ENCODE results near the gene ST6GALNAC6. TPM values are rescaled to one million over a fixed set of nuclear protein-coding genes. Genes with fewer than 3 reads are reported as not detected.

ST6GALNAC6 gene
- total and polyA plus RNA-seq, 10 of the 15 experiments (the other 5 are each of a cell fraction or from before 2014, with no cell fraction given) = 0.40 to 27.0 (median 16.8) TPM

GRCh38 chr9:127856729-127857116, 42.7 kb downstream of the ST6GALNAC6 start (continued):
- TF ChIP-seq ATF2 (IDR thresholded peaks at IDR 0.05; ENCODE audit: low read length) (no peak), MTA3 (IDR thresholded peaks at IDR 0.05; ENCODE audit: borderline replicate concordance, low read length) (no peak), BRCA1 (IDR thresholded peaks at IDR 0.05; ENCODE audit: low read depth, low read length) (no peak)

- in situ Hi-C loops (cut with MboI) (no loop called here), intact Hi-C loops (cut with micrococcal nuclease; ENCODE audit: unreplicated experiment) (no loop called here)
- FAIRE-seq = no peak
- ChIA-PET SMC1A (ENCODE audit: uncharacterized antibody, unreplicated experiment) (interaction anchor here (1.7 to 1.9 kb wide), 2 partner anchors 9 to 121 kb away, joined by 4 to 5 read pairs; partner anchors contain the start of gene TOR2A), POLR2A (no interaction called here), CTCF (interaction anchor here (1.1 to 3.7 kb wide), 2 partner anchors 8 to 121 kb away, joined by 3 to 12 read pairs; partner anchors contain the start of gene TOR2A), RAD21 (ENCODE audit: unreplicated experiment) (no interaction called here)
- Histone ChIP-seq H3K79me2 (ENCODE audit: control insufficient read depth, insufficient read depth, low read length) (peaks cover 8% of the 10 kb centered on the region), H3K27ac (ENCODE audit: control insufficient read depth, insufficient read depth) (no peak overlapping the region), H3K9me3 (replicated peaks; ENCODE audit: control insufficient read depth, insufficient read depth, low read length) (no peaks in the 10 kb centered on the region), H2AFZ (ENCODE audit: control insufficient read depth, low read depth, low read length) (no peak overlapping the region), H4K20me1 (ENCODE audit: control insufficient read depth, insufficient read depth) (no peaks in the 10 kb centered on the region), H3K36me3 (ENCODE audit: control insufficient read depth in 2 of 2, insufficient read depth in 2 of 2, low read length in 1 of 2) (no peaks in the 10 kb centered on the region), H3K4me2 (ENCODE audit: control insufficient read depth, insufficient read depth) (no peak overlapping the region), H3K9ac (ENCODE audit: control insufficient read depth, insufficient read depth, low read length) (no peak overlapping the region), H3K27me3 (replicated peaks in 1 of 2; ENCODE audit: control insufficient read depth in 2 of 2, insufficient read depth in 2 of 2, low read length in 1 of 2) (no peaks in the 10 kb centered on the region), H3K4me3 (no peak overlapping the region), H3K4me1 (ENCODE audit: control insufficient read depth, insufficient read depth, low read length) (peaks cover 6% of the 10 kb centered on the region)
- WGBS (ENCODE audit: insufficient coverage, insufficient replicate concordance, low lambda C conversion rate, missing lambda C conversion rate) = 25% methylated on average over 10 of the region's 11 CpGs
- no peak for TF ChIP-seq JUND (IDR thresholded peaks at IDR 0.05; ENCODE audit: low read depth, low read length)
- DNase-seq (ENCODE audit: low read depth, low spot score) = no peak
- no peak for ATAC-seq
- BruUV-seq (replicated peaks) = no TSS peak
These were observed 43.2 kb downstream of the ST6GALNAC6 start for GRCh38 chr9:127856094-127856728.

All from GM12878 (cell line).